T-helper 9 cell (primary cell): Measurements from ENCODE around the gene NUDT8.
"Not testable (repeated sequence)": the region's sequence is repeated elsewhere in the genome, so short reads cannot be mapped to it uniquely, and the experiment has no call there.

Source experiments
- DNase-seq: peaks from one replicate; pipeline ENCODE4 v3.0.0-alpha.2; 2020

Gene NUDT8

DNA sequence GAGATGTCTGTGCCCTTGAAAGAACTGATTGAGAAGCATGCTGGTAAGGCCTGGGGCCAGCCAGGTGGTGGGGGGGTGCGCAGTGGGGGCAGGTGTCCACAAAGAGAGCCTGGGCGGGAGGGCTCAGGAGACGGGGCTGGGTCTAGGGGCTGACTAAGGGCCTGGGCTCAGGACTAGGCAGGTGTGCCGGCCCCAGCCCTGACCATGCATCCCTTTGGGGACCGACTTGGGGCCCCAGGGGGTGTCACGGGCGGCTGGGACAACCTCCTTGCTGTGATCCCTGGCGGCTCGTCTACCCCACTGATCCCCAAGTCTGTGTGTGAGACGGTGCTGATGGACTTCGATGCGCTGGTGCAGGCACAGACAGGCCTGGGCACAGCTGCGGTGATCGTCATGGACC, 18.6 kb downstream of the NUDT8 start:
- no peak for DNase-seq

DNA sequence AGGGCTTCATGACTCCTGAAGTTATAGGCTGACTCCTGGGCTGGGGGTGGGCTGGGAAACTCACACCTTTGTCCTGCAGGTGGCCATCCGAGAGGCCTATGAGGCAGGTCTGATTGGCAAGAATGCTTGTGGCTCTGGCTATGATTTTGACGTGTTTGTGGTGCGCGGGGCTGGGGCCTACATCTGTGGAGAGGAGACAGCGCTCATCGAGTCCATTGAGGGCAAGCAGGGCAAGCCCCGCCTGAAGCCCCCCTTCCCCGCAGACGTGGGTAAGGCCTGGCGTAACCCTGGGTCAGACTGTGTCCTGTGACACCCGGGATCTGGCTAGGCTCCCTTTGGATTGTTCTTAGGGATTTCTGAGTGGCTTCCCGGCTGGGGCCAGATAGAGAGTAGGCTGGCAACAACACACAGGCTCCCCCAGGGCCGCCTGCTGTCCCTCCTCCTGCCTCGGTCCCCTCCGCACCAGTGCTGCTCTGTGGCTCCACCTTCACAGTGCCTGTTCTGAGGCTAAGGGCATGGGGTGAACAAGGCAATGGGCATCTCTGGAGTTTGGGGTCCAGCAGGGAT, 19.4 kb downstream of the NUDT8 start:
- no peak for DNase-seq

DNA sequence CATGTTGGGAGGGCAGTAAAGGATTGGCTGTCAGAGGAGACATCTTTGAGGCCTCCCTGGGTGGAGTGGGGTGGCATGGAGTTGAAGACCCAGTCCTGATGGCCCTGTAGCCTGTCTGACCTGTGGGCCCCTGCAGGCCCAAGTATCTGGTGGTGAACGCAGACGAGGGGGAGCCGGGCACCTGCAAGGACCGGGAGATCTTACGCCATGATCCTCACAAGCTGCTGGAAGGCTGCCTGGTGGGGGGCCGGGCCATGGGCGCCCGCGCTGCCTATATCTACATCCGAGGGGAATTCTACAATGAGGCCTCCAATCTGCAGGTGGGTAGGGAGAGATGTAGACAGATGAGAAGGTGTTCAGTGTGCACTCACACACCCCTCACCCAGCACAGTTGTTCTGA, 20.4 kb downstream of the NUDT8 start:
- DNase-seq, result no peak

DNA sequence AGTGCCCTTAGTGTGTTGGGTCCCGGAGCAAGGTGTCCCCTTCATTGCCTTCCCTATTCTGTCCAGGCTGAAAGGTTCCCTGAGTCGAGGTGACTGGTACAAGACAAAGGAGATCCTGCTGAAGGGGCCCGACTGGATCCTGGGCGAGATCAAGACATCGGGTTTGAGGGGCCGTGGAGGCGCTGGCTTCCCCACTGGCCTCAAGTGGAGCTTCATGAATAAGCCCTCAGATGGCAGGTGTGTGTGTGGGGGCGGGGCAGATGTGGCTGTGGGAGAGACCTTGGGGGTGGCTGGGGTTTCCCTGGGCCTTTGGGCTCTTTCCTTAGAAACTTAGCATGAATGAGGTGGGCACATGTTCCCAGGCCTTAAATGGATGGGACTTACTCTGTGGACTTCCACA, 21.3 kb downstream of the NUDT8 start:
- no peak for DNase-seq

DNA sequence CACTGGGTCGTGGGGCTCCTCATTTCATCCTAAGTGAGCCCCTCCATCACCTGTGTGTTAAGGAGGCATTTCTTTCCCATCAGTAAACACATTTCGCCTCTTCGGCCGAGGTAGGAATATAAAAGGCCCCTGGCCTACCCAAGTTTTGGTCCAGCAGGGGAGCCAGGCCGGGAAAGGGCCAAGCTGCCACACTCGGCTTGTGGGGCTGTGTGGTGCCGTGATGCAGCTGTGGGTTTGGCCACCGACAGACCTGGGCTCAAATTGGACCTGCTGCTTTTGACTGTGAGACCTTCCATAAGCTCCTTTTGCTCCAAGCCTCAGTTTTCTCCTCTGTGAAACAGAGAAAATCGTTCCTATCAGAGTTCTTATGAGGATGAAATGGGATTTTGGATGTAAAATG, 22.2 kb downstream of the NUDT8 start:
- DNase-seq, result no peak

DNA sequence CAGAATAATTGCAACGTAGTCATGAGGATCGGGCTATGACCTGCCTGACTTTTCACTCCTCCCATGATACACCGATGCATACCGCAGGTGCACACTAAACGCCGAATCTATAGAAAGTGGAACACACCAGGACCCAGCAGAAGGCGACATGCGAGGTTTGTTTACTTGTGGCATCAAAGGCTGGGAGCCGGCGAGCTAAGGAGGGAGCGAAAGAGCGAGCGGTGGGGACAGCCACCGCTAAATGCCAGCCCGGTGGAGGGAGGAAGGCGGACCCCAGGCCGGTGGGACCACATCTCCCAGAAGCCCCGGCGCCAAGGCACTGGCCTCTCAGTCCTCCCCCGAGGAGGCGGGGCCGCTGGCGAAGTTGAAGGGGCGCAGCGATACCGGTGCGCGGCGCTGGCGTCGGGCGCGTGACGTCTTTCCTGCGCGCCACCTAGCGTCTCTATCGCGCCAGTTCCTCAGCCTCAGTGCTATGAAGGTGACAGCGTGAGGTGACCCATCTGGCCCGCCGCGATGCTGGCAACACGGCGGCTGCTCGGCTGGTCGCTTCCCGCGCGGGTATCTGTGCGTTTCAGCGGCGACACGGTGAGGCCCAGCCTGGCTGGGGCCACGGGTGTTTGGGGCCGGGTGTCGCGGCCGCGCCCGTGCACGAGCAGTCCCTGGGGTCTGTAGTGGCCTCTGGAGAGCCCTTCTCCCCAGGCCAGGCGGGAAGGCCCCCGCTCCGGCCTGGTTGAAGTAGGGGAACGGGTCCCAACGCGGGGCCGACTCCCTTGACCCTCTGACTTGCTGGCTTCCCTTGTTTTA, 23.0 kb downstream of the NUDT8 start, which contains the start of gene NDUFV1:
TSS of gene NDUFV1 (plus strand) at position 445 of the 804 bp plus-strand sequence. CDS start at position 514, 69 bp downstream.
- DNase-seq, result peak; percentile 94

DNA sequence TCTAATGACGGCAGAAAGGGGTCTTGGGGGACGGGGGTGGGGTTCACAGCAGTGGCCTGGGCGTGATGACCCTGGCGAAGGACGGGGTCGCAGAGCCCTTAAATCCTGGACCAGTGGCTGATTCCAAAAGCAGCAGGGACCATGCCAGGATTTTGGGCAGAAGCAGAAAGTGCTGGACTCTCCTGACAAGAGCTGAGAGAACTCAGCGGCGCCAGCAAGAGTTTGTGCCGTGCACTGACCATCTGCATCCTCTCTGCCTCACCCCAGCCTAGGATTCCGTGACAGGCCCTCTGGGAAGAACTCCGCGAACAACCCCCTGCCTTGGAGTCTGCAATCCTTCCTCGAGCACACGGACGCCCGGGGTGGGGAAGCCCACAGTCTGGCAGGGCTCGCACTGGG, 23.6 kb downstream of the NUDT8 start:
- no peak for DNase-seq

DNA sequence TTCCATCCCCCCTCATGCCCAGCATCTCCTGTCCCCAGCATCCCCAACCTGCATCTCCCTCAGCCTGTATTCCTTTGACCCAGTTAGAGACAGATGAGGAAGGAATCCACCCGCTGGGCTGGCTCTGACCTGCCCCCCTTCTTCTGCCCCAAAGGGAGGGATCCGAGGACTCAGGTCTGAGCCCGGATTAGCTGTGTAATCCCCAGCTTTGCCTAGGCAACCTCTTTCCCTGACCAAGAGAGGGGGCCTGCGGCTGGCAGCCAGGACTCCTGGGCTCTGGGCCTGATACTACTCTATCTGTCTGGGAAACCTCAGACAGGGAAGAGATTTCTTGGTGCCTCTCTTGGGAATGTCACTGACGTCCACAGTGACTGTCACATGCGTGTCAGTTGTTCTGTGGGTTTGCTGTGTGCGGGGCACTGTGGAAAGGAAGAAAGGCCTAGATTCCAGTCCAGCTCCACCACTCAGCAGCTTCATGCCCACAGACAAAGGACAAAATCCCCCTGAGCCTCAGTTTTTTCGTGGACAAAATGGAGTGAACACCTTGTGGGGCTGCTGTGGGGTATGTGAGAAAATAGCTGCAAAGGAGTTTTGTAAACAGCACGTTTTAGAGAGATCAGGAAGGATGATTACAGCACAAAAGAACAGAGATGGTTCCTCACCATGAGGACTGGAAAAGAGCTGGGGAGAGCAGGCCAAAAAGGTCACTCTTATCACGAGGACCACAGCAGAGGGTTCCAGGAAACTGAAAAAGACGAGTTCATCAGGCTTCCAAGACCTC, 24.3 kb downstream of the NUDT8 start:
- no peak for DNase-seq

DNA sequence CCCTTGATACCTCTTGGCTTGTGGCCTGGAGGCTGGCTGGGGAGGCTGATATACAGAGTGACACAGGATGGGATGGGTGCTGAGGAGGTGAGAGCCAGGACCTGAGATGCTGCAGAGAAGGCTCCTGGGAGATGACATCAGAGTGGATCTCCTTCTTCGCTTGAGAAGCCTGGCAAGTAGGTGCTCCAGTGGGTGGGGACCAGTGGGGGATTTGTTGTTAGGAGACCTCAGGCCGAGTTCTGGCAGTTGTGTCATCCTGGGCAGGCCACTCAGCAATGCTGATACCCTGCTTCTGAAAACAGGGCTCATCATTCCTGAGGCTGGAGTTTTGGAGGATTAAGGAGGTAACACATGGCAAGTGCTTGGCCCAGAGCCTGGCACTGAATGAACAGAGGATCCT, 24.9 kb downstream of the NUDT8 start:
- no peak for DNase-seq

DNA sequence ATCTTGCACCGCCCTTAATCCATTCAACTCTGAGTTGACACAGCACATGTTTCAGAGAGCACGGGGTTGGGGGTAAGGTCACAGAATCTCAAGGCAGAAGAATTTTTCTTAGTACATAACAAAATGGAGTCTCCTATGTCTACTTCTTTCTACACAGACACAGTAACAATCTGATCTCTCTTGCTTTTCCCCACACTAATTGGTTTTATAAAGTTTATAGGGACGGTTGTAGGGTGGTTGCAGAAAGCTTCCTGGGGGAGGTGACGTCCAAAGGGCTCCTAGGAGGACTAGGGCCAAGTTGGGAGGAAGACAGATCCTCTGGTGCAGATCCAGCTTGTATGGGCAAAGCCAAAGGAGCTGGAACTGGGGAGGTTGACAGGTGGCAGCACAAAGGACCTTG, 25.6 kb downstream of the NUDT8 start:
- not testable (repeated sequence) for DNase-seq

DNA sequence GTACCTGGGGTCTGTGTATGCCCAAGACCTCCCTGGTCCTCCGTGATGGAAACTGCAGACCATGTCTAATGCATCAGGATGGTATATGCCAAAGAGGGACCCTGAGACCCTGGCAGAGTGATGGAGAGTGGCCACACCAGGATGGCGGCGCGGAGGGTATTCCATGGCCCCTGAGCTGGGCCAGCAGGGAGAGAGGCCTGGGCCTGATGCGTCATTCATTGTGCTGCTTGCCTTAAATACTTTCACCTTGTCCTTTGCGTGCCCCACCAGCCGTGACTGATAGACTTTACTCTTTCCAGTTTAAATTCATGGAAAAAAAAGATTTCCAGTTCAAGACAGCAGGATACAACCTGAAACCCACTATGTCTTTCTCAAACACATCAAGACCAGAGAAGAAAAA, 28.6 kb downstream of the NUDT8 start:
- no peak for DNase-seq

DNA sequence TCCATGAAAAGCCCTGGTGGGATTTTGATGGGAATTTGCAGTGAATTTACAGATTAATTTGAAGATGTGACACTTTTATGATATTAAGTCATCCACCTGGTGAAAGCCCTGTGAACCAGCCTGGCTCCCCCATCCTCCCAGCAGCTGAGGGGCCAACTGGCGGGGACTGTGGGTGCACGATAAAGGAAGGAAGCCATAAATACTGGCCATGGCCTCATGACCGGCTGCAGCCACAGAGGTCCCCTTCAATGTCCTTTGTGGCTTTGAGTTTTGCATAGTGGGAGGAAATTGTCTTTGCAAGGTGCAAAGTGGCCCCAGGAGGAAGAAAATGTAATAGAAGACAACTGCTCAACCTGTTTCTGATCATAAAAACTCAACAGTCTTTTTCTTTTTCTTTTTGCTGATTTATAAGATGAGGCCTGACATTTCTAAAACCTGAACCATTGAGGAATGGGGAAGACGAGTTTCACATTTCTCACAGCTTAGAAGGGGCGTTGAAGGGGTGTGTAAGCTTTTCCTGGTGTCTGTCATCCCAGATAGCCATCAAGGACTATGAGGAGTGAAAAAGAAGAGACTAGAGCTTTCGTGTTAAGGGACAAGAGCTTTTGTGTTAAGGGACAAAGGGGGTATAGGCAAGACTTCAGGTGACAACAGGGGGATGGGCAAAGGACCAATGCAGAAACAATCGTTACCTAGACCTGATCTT, 29.3 kb downstream of the NUDT8 start:
- no peak for DNase-seq

DNA sequence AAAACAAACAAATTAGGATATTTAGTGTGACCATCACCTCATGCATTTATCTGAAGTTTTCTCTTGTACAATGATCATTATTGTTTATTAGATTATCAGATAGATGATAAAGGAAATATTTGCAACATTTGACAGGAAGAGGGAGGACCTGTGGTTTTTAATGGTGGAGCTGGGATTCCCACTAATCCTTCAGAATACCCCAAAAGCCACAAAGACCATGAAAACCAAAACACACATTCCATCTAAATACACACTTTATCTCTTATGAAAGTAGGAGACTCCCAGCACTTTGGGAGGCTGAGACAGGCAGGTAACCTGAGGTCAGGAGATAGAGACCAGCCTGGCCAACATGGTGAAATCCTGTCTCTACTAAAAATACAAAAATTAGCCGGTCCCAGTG, 30.6 kb downstream of the NUDT8 start:
- no peak for DNase-seq

DNA sequence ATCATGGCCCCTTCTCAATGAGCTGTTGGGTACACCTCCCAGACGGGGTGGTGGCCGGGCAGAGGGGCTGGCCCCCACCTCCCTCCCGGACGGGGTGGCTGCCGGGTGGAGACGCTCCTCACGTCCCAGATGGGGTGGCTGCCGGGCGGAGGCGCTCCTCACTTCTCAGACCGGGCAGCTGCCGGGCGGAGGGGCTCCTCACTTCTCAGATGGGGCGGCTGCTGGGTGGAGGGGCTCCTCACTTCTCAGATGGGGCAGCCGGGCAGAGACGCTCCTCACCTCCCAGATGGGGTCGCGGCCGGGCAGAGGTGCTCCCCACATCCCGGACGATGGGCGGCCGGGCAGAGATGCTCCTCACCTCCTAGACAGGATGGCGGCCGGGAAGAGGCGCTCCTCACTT, 31.8 kb downstream of the NUDT8 start:
- DNase-seq, result not testable (repeated sequence)

DNA sequence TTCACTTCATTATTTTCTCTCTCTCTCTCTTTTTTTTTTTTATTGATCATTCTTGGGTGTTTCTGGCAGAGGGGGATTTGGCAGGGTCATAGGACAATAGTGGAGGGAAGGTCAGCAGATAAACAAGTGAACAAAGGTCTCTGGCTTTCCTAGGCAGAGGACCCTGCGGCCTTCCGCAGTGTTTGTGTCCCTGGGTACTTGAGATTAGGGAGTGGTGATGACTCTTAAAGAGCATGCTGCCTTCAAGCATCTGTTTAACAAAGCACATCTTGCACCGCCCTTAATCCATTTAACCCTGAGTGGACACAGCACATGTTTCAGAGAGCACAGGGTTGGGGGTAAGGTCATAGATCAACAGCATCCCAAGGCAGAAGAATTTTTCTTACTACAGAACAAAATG, 32.3 kb downstream of the NUDT8 start:
- DNase-seq, result not testable (repeated sequence)

DNA sequence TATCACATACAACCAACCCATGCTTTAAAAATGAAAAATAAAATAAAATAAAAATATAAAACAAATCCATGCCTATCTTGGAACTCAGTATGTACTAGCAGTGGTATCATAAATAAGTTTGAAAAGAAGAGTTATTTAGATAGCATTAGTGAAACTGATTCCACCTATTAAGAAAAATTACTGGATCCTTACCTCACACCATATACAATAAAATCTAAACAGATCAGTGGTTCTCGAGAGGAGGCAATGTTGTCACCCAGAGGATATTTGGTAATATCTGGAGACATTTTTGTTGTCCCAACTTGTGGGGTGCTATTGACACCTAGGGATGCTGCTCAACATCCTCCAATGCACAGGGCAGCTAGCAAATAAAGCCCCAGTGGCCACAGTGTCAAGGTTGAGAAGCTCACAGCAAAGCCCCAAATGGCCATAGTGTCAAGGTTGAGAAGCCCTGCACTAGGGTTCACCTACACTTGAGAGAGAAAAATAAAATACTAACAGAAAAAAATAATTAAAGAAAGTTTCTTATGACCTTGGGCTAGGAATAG, 32.9 kb downstream of the NUDT8 start:
- DNase-seq, result no peak

DNA sequence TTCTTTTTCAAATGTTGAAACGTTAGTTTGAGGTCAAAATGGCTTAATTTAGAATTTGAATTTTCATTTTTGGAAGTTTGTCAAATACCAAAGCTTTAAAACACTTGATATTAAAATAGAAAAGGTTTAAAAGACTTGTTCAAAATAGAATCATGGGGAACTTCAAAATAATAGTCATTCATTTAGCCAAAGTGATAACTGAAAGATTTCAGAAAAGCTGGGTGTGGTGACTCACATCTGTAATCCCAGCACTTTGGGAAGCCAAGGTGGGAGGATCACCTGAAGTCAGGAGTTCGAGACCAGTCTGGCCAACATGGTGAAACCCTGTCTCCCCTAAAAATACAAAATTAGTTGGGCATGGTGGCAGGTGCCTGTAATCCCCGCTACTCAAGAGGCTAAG, 35.3 kb downstream of the NUDT8 start:
- no peak for DNase-seq

DNA sequence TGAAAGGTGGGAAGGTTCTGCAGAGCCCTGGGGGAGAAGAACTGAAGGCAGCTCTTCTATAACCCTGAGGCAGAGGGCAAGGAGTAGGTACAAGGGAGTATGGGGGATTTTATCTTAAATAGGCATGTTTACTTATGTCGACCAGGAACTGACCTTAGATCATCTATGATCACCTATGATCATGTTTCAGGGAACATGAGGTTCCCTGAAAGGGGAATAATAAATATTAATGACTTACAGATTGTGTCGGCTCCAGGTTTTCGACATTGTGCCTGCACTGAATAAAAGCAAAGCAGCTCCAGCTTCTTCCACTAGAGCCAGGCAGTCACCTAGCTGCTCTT, 36.2 kb downstream of the NUDT8 start:
- no peak for DNase-seq

DNA sequence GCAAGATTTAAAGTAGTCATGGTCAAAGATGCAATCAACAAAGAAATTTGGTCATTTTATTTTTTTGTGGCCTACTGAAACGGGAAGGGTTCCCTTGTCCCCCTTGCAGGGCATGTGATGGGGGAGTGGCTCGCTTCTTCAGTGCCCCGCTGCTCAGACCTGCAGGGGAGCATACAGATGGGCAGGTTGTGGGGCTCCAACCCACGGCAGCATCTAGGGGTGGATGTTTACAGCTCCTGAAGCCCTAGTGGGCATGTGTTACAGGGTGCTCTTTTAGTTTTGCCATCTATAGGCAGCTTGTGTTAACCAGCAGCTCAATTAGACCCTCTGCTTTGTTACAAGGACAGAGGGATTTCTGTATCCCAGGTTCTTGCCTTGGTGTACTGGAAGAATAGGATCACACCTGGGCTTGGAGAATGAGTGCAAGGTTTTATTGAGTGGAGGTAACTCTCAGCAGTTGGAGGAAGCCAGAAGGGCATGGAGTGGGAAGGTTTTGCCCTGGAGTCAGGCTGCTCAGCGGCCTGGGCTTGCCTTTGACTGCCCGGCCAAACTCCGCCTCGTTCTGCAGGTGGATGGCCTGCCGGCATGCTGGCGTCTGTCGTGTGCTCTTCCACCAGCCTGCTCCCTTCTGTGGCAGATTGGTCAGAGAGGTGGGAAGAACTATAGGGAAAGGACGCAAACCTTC, 36.7 kb downstream of the NUDT8 start:
- DNase-seq, result no peak

DNA sequence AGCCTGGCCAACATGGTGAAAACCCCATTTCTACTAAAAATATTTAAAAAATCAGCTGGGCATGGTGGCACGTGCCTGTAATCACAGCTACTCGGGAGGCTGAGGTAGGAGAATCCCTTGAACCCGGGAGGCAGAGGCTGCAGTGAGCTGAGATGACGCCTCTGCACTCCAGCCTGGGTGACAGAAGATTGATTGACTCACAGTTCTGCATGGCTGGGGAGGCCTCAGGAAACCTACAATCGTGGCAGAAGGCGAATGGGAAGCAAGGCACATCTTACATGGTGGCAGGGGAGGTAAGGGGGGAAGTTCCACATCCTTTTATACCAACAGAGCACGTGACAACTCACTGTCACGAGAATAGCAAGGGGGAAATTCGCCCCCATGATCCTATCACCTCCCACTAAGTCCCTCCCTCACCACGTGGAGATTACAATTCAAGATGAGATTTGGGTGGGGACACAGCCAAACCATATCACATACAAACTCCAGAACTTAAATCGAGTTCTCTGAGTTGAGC, 40.8 kb downstream of the NUDT8 start:
- not testable (repeated sequence) for DNase-seq

DNA sequence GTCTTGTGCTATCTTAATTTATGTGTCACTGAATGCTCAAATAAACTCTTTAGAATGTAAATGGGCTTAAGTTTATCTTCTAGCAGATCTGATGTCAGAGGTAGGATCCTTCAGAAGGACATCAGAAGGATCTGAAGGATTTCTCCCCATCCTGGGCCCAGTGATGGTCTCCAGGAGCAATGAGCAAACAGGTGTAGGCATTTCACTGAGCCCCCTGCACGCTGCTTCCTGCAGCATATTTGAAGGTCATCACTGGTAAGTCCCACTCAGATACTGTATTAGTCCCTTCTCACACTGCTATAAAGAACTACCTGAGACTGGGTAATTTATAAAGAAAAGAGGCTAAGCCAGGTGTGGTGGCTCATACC, 41.6 kb downstream of the NUDT8 start:
- no peak for DNase-seq

DNA sequence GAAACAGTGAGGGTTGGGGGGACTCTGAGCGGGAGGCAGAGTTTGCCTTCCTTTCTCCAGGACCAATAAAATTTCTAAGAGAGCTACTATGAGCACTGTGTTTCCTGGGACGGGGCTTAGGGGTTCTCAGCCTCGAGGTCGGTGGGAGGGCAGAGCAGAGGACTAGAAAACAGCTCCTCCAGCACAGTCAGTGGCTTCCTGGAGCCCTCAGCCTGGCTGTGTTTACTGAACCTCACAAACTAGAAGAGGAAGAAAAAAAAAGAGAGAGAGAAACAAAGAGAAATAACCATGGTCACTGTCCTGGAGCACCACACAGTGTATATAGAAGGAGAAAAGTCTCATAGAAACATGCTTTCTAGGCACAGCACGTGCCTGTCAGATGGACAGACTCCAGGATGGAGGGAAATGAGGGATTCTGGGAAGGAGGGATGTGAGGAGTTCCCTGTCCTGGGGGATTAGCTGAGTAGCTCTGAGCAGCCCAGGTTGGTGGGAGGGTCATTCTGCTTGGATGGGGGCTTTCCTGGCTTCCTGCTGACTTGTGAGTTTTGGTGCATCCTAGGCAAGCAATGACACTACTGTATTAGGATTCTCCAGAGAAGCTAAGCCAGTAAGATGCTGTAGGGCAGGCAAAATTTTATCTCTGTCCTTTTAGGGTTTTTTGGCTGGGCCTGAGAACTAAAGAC, 43.0 kb downstream of the NUDT8 start:
- DNase-seq, result no peak
